PFSK-1 (cell line): Measurements from ENCODE around the gene UNC93B1.
"Not testable (repeated sequence)": the region's sequence is repeated elsewhere in the genome, so short reads cannot be mapped to it uniquely, and the experiment has no call there.

ENCODE experiments used
- FOXP2 ChIP-seq: optimal IDR thresholded peaks from 2 replicates; pipeline ENCODE3; 2011; ENCODE audit warnings: borderline replicate concordance, control low read depth, inconsistent platforms; ENCODE audit not compliant: insufficient read depth; ENCODE audit errors: extremely low read length, extremely low read depth
- POLR2AphosphoS5 ChIP-seq: IDR thresholded peaks from 2 replicates; pipeline ENCODE4 v1.6.1; 2012; ENCODE audit warnings: low read depth, mild to moderate bottlenecking, control low read depth, low read length, moderate library complexity
- REST ChIP-seq, 2 experiments: IDR thresholded peaks; 2 replicates each; pipeline versions ENCODE4 v1.6.1 to v1.8.0; 2011 to 2012; ENCODE audit warnings: low read depth in 2 of 2, low read length in 2 of 2, control low read depth in 1 of 2, inconsistent platforms in 1 of 2, mild to moderate bottlenecking in 1 of 2, moderate library complexity in 1 of 2; ENCODE audit not compliant: insufficient read depth in 1 of 2
- SIN3A ChIP-seq: IDR thresholded peaks from 2 replicates; pipeline ENCODE4 v1.6.1; 2012; ENCODE audit warnings: mild to moderate bottlenecking, low read length, moderate library complexity, borderline replicate concordance; ENCODE audit not compliant: insufficient read depth
- TAF1 ChIP-seq: IDR thresholded peaks from 2 replicates; pipeline ENCODE4 v1.6.1; 2012; ENCODE audit warnings: low read length, control low read depth, borderline replicate concordance; ENCODE audit not compliant: insufficient read depth

GRCh38 chr11:67981226-67981625, 22.7 kb downstream of the UNC93B1 start:
- TF ChIP-seq POLR2AphosphoS5, SIN3A, FOXP2, TAF1: not testable (repeated sequence)
- peak in 1 of 2 experiments; percentile 70; a peak in 2 of 4 replicates for TF ChIP-seq REST (IDR thresholded peaks at IDR 0.05; ENCODE audit: insufficient read depth in 1 of 2, low read depth in 2 of 2, low read length in 2 of 2)
